H1 (cell line): ENCODE data around the gene ABCB7. TPM values are rescaled to one million over a fixed set of nuclear protein-coding genes. Genes with fewer than 3 reads are reported as not detected.

Source experiments
- BACH1 ChIP-seq: IDR thresholded peaks from 2 replicates; pipeline ENCODE4 v1.6.1; 2012; ENCODE audit warnings: low read length, improper control_type of control experiment
- EZH2 ChIP-seq: fragments of 200-600 bp; sonication (generic); IDR thresholded peaks from 2 replicates; pipeline ENCODE4 v1.7.1; 2012; ENCODE audit warnings: low read depth, mild to moderate bottlenecking, moderate library complexity, low read length, inconsistent platforms; ENCODE audit not compliant: severe bottlenecking
- JUN ChIP-seq: IDR thresholded peaks from 2 replicates; pipeline ENCODE4 v1.6.1; 2011; ENCODE audit warnings: low read depth, mild to moderate bottlenecking, improper control_type of control experiment, low read length
- POLR2AphosphoS5 ChIP-seq: IDR thresholded peaks from 2 replicates; pipeline ENCODE4 v1.6.1; 2011; ENCODE audit warnings: low read depth, low read length
- POU5F1 ChIP-seq: IDR thresholded peaks from 2 replicates; pipeline ENCODE4 v1.6.1; 2011; ENCODE audit warnings: low read depth, mild to moderate bottlenecking, low read length, moderate library complexity
- SIX5 ChIP-seq: IDR thresholded peaks from 2 replicates; pipeline ENCODE4 v1.6.1; 2011; ENCODE audit warnings: mild to moderate bottlenecking, low read depth, low read length
- SRF ChIP-seq: IDR thresholded peaks from 2 replicates; pipeline ENCODE4 v1.6.1; 2011; ENCODE audit warnings: mild to moderate bottlenecking, low read depth, low read length, moderate library complexity
- SUZ12 ChIP-seq: fragments of 200-600 bp; sonication (generic); IDR thresholded peaks from 2 replicates; pipeline ENCODE4 v1.6.1; 2012; ENCODE audit warnings: mild to moderate bottlenecking, inconsistent platforms, low read length, moderate library complexity, mixed read lengths
- YY1 ChIP-seq: IDR thresholded peaks from 2 replicates; pipeline ENCODE4 v1.6.1; 2011; ENCODE audit warnings: low read depth, mild to moderate bottlenecking, low read length
- ZNF274 ChIP-seq: IDR thresholded peaks from 2 replicates; pipeline ENCODE4 v1.7.0; 2012; ENCODE audit warnings: low read length, borderline replicate concordance; ENCODE audit errors: extremely low read depth
- polyA plus RNA-seq, 7 experiments: library from polyadenylated mRNA; depleted of rRNA in 3 of 7; stranded (reverse) in 5 of 7; unstranded in 2 of 7; fragments of >200 nt in 5 of 7; fragments of 200-250 nt in 2 of 7; gene quantifications; 1 replicate in 5 of 7; 2 replicates in 1 of 7; 4 replicates in 1 of 7; pipeline versions ENCODE4 v1.2.1 to v1.2.3, GENCODE V29; 2011 to 2013; ENCODE audit warnings: missing spikeins in 2 of 7, mixed read lengths in 2 of 7
- total RNA-seq: library from RNA; stranded (reverse); fragmentation: NEBNext Ultra II Directional; extraction: Animal tissue kit (Norgen Biotek cat#: 25700); gene quantifications from 2 replicates; pipeline ENCODE4 v1.2.1, GENCODE V29; 2021

ABCB7 gene
- total and polyA plus RNA-seq, 2 of the 8 experiments (the other 6 are each of a cell fraction or from before 2014, with no cell fraction given): 24.3 to 43.3 TPM

GRCh38 chrX:75051047-75051446 lies 105.0 kb downstream of the ABCB7 start (continued):
- TF ChIP-seq SRF (no peak), BACH1 (no peak), ZNF274 (no peak), SIX5 (no peak), EZH2 (no peak), POU5F1 (no peak), POLR2AphosphoS5 (no peak), SUZ12 (no peak), YY1 (no peak), JUN (no peak)
